Islet precursor cell (in vitro differentiated cells): Measurements from ENCODE around the gene SCARF2.
"Not testable (repeated sequence)": the region's sequence is repeated elsewhere in the genome, so short reads cannot be mapped to it uniquely, and the experiment has no call there.

ENCODE experiments used
- DNase-seq: peaks from one replicate; pipeline ENCODE4 v3.0.0-alpha.2; 2018

SCARF2 gene

DNA sequence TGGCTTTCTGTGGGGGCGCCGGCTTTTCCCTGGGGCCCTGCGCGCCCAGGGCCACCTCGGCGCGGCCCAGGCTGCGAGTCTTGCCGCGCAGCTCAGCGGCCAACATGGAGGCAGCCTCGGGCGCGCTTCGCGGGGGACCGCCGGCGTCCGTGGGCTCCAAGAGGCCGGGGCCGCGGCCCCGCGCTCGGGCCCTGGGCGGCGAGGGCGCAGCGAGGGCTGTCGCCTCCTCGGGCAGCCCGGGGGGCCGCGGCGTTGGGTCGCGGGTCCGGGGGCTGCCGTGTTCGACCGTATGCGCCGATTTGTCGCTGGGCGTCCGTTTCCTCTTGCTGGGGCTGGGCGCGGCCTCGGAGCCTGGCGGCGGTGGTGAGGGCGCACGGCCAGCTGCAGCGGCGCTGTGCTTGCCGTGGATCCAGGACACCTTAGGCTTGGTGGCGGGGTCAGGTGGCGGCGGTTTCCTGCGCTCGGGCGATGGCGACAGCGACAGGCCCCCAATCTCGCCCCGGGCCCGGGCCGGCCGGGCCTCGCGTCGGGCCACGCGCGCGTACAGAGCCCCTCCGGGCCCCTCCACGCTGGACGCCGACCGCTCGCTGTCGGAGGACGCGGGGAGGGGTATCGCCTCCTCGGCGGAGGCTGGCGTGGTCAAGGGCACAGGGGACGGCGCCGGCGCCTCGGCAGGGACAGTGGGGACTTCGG lies 11.9 kb downstream of the SCARF2 start:
- DNase-seq: no peak

DNA sequence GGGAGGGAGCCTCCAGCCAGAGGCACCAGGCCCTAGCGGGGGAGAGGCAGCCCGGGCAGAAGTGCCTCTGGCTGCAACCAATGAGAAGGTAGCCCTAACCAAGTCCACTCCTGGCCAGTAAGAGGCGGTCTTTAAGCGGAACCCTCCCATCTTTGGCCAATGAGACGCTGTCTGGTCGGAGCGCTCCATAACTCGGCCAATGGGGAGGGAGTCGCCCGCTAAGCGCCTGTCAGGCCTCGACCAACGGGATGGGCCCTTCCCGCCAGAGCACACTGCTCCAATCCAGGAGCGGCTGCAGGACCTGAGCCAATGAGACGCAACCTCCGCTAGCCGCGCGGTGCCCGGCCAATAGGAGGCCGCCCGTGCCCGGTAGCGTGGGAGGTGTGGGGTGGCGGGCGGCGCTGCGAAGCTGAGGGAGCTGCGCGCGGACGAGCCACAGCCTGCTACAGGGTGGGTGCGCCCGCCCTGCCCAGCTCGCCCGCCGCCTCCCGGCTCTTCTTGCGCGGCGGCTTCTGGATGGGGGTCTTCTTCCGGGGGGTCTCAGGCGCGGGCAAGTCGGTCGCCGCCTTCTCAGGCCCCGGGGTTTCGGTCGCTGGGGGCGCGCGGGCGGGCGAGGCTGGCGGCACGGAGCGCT lies 12.6 kb downstream of the SCARF2 start:
- DNase-seq: peak; percentile 75

DNA sequence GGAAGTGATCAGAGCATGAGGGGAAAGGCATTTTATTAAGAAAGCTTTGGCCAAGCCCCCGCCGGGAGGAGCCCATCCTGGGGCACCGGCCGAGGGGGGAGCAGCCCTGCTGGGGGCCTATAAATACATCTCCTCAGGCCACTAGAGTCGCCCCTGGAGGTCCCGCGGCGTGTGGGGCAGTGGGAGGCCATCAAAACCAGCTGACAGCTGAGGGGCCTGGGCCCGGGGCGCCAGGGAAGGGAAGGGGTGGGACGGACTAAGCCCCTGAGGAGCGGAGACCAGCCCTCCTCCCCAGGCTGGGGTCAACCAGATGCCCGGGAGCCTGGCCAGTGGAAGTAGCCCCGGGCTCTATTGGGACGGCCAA lies 13.1 kb downstream of the SCARF2 start:
- no peak for DNase-seq

DNA sequence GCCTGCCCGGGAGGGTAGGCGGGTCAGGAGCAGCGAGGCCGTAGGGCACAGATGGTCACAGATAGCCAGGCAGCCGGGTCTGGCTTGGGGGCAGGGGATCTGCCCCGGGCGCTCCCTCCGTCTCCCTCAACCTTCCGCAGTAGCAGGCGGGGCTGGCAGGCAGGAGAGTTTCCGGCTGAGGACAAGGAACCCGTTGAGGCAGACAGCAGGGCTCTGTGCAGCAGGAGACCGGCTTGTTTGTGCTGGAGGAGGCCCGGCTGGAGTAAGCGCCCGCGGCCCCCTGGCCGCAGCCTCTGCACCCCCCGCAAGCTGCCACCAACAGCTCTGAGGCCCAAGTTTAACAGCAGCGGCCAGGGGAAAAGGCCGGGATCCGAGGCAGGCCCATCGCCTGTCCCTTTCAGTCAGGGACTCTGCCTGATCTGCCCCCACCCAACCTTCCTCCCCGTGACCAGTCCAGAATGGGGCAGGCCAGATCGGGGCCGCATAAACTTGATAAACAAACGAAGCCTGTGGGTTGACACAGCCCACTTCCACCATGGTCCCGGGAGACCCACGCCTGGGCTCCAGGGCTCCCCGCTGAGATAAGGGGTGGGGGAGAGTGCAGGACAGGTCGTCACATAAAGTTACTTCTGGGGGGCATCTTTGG lies 13.6 kb downstream of the SCARF2 start:
- DNase-seq: peak; percentile 67

GRCh38 chr22:20423008-20423905 lies 14.4 kb downstream of the SCARF2 start:
- no peak for DNase-seq

DNA sequence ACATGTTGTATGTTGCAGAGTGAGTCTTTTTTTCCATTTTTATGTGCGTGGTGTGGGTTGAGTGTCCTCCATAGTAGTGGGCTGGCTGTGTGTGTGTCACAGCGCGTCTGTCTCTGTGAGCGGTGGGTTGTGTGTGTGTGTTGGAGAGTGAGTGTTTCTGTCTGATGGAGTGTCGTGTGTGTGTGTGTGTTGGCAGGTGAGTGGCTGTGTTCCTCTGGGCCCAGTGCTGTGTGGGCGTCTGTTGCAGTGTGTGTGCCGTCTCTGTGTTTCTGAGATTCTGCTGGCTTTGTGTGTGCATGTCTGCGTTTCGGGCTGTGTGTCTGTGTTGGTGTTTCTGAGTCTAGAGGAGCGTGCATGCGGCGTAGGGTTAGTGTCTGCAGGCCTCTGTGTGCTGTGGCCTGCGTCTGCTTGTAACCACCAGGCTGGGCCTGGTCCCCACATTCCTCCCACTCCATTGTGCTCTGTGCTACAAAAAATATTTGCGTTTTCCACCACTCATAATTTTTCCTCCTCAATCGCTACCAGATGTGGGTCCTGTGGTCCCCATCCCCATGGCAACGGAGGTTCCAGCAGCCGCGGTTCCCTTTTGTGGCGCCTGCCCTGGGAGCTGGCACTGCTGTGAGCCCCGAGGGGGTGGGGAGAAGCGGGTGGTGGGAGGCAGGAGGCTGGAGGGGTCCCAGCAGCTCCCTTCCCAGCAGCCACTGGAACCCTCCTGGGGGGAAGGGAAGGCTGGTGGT lies 15.2 kb downstream of the SCARF2 start:
- DNase-seq: peak; percentile 36

GRCh38 chr22:20421507-20421874 lies 16.1 kb downstream of the SCARF2 start:
- DNase-seq: peak; percentile 63

- DNase-seq: peak; percentile 35
These were observed 17.3 kb downstream of the SCARF2 start for GRCh38 chr22:20420157-20420842.

DNA sequence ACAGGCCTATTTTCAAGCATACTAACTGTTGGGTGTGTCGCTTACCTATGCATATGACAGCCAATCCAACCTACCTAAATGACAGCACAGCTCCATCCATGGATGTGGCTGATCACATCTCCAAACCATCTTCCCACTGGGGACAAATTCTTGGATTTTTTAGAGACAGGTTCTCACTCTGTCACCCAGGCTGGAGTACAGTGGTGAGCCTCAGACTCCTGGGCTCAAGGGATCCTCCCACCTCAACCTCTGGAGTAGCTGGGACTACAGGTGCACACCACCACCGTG lies 18.0 kb downstream of the SCARF2 start:
- no peak for DNase-seq

GRCh38 chr22:20418211-20418788 lies 19.3 kb downstream of the SCARF2 start:
- DNase-seq: peak; percentile 86

GRCh38 chr22:20415699-20416098 lies 21.9 kb downstream of the SCARF2 start:
- not testable (repeated sequence) for DNase-seq

DNA sequence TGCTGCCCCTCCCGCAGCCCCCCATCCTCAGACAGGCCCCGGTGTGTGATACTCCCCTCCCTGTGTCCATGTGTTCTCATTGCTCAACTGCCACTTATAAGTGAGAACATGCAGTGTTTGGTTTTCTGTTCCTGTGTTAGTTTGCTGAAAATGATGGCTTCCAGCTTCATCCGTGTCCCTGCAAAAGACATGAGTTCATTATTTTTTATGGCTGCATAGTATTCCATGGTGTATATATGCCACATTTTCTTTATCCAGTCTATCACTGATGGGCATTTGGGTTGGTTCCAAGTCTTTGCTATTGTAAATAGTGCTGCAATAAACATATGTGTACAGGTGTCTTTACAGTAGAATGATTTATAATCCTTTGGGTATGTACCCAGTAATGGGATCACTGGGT lies 22.4 kb downstream of the SCARF2 start:
- DNase-seq: not testable (repeated sequence)

DNA sequence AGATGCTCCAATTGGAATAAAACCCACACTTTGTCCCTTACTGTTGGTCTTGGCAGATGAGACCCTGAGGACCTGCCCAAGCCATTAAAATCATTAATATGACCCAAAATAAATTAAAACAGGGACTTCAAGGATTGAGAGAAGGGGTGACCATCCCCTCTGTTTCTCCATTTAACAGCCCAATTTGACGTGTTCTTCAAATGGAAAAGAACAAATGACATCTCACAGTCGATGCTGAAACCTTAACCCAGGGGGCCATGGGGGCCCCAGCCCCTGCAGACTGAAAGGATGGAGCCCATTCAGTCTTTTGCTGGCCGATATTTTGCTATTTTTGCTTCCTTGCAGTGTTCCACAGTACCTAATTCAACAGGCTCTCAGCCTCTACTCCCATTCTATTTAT lies 23.2 kb downstream of the SCARF2 start:
- DNase-seq: no peak

DNA sequence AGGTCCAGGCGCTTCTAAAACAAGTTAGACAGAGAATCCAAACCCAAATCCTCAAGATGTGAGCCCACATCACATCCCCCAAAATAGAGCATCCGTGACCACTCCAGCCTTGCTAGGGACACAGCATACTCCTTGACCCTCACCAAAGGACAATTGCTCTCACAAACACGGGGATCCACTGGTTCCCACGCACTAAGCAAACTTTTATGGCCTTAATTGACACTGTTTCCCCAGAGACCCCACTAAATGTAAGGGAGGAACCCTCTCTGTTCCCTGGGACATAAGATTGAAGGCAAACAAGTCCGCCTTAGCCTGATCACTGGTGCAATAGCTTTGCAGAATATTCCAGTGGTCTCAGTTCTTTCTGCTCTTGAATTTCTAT lies 23.6 kb downstream of the SCARF2 start:
- DNase-seq: no peak

GRCh38 chr22:20413217-20414058 lies 24.2 kb downstream of the SCARF2 start:
- DNase-seq: no peak

- no peak for DNase-seq
These were observed 25.0 kb downstream of the SCARF2 start for GRCh38 chr22:20412474-20413216.

DNA sequence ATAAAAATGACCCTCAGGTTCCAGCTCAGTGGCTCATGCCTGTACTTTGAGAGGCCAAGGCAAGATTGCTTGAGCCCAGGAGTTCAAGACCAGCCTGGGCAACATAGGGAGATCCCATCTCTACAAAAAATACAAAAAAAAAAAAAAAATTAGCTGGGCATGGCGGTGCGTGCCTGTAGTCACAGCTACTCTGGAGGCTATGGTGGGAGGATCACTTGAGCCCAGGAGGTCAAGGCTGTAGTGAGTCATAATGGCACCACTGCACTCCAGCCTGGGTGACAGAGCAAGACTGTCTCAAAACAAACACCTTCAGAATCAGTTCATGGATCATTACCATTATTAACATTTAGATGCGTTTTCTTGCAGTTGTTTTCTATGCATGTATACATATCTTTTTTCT lies 28.2 kb downstream of the SCARF2 start:
- DNase-seq: not testable (repeated sequence)

DNA sequence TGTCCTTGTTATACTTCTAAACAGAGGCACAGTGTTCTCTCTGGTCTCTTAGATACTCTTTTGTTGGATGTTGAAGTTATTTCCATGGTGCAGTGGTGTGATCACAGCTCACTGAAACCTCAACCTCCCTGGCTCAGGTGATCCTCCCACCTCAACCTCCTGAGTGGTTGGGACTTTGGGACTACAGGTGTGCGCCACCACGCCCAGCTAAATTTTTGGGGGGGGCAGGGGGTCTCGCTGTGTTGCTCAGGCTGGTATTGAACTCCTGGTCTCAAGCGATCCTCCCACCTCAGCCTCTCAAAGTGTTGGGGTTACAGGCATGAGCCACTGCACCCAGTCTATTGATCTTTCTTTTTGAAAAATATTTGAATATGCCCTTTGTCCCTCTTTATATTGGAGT lies 28.7 kb downstream of the SCARF2 start:
- no peak for DNase-seq

DNA sequence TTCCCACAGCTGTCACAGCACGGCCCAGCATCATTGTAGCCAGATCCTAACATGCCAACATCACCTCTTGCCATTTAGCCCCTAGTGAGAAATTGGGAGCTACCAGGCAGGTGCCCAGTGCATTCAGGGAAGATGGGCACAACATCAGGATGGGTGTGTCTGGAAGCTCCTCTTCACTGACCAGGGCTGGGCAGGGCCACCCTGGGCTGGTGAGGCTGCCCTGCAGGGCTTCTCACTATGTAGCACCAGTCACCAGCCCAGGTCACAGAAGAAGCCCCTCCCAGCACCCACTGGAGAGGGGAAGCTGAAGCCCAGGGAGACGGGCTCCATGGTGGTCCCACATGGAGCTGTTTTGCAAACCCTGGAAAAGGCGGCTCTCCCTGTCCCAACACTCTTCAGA lies 29.8 kb downstream of the SCARF2 start:
- peak; percentile 38 for DNase-seq
